ENCODE results near the gene PTPRD.

PTPRD gene

GRCh38 chr9:10048994-10049393, 563.8 kb downstream of the PTPRD start:
- TF ChIP-seq CTCF (conservative IDR thresholded peaks at IDR 0.05; ENCODE audit: low read depth, low read length): no peak
- no peak for DNase-seq (ENCODE audit: low read depth)
- no peak overlapping the region for H3K4me3 ChIP-seq (ENCODE audit: low read depth, low read length)

GRCh38 chr9:10045598-10045997, 567.2 kb downstream of the PTPRD start:
- H3K4me3 ChIP-seq (ENCODE audit: low read depth, low read length): no peak overlapping the region
- TF ChIP-seq CTCF (conservative IDR thresholded peaks at IDR 0.05; ENCODE audit: low read depth, low read length): peak; percentile 59
- peak; percentile 57 for DNase-seq (ENCODE audit: low read depth)

- DNase-seq (ENCODE audit: low read depth): peak; percentile 21
- no peak overlapping the region for H3K4me3 ChIP-seq (ENCODE audit: low read depth, low read length)
- TF ChIP-seq CTCF (conservative IDR thresholded peaks at IDR 0.05; ENCODE audit: low read depth, low read length): no peak
Measured at GRCh38 chr9:10041726-10042229, 571.0 kb downstream of the PTPRD start.

- DNase-seq (ENCODE audit: low read depth): no peak
- TF ChIP-seq CTCF (conservative IDR thresholded peaks at IDR 0.05; ENCODE audit: low read depth, low read length): no peak
- no peak overlapping the region for H3K4me3 ChIP-seq (ENCODE audit: low read depth, low read length)
Measured at GRCh38 chr9:10036095-10036494, 576.7 kb downstream of the PTPRD start.

GRCh38 chr9:10032166-10032565, 580.6 kb downstream of the PTPRD start:
- H3K4me3 ChIP-seq (ENCODE audit: low read depth, low read length): no peak overlapping the region
- no peak for DNase-seq (ENCODE audit: low read depth)
- TF ChIP-seq CTCF (conservative IDR thresholded peaks at IDR 0.05; ENCODE audit: low read depth, low read length): no peak

GRCh38 chr9:10026443-10026984, 586.3 kb downstream of the PTPRD start:
- DNase-seq (ENCODE audit: low read depth): no peak
- no peak for TF ChIP-seq CTCF (conservative IDR thresholded peaks at IDR 0.05; ENCODE audit: low read depth, low read length)
- H3K4me3 ChIP-seq (ENCODE audit: low read depth, low read length): no peak overlapping the region

GRCh38 chr9:10015755-10016154, 597.0 kb downstream of the PTPRD start:
- H3K4me3 ChIP-seq (ENCODE audit: low read depth, low read length): no peak overlapping the region
- TF ChIP-seq CTCF (conservative IDR thresholded peaks at IDR 0.05; ENCODE audit: low read depth, low read length): no peak
- no peak for DNase-seq (ENCODE audit: low read depth)

Measured in choroid plexus epithelial cell (primary cell).